H9 (cell line): ENCODE measurements around the gene CEACAM18. TPM values are rescaled to one million over a fixed set of nuclear protein-coding genes. Genes with fewer than 3 reads are reported as not detected.

Experiments used
- DNase-seq: peaks from one replicate; pipeline ENCODE4 v3.0.0-alpha.2; 2017
- H2AFZ ChIP-seq: one replicate; pipeline ENCODE4 v1.6.1; 2013; ENCODE audit warnings: mild to moderate bottlenecking, low read length, control low read depth, moderate library complexity
- H2AK5ac ChIP-seq: 2 replicates; pipeline ENCODE4 v1.6.1; 2013; ENCODE audit warnings: low read length, control low read depth, mixed read lengths; ENCODE audit not compliant: insufficient read length
- H2BK120ac ChIP-seq: one replicate; pipeline ENCODE4 v1.6.1; 2013; ENCODE audit warnings: low read depth, mild to moderate bottlenecking, low read length, control low read depth, inconsistent platforms; ENCODE audit not compliant: poor library complexity, severe bottlenecking
- H2BK12ac ChIP-seq: 2 replicates; pipeline ENCODE4 v1.6.1; 2013; ENCODE audit warnings: low read length, control low read depth, mixed read lengths, low read depth; ENCODE audit not compliant: insufficient read length
- H2BK15ac ChIP-seq: 2 replicates; pipeline ENCODE4 v1.6.1; 2013; ENCODE audit warnings: low read depth, low read length, control low read depth
- H2BK20ac ChIP-seq: one replicate; pipeline ENCODE4 v1.6.1; 2013; ENCODE audit warnings: low read depth, mild to moderate bottlenecking, low read length, control low read depth, inconsistent platforms; ENCODE audit not compliant: poor library complexity, severe bottlenecking
- H2BK5ac ChIP-seq: 2 replicates; pipeline ENCODE4 v1.6.1; 2013; ENCODE audit warnings: low read length, control low read depth, mixed read lengths; ENCODE audit not compliant: insufficient read length
- H3K14ac ChIP-seq: 2 replicates; pipeline ENCODE4 v1.6.1; 2013; ENCODE audit warnings: low read length, control low read depth; ENCODE audit not compliant: insufficient read depth
- H3K18ac ChIP-seq: 2 replicates; pipeline ENCODE4 v1.6.1; 2013; ENCODE audit warnings: low read depth, mild to moderate bottlenecking, mixed read lengths, low read length, control low read depth; ENCODE audit not compliant: insufficient read length
- H3K23ac ChIP-seq: 2 replicates; pipeline ENCODE4 v1.6.1; 2013; ENCODE audit warnings: low read length, control low read depth, mixed read lengths, low read depth; ENCODE audit not compliant: insufficient read length
- H3K23me2 ChIP-seq: 2 replicates; pipeline ENCODE4 v1.6.1; 2013; ENCODE audit warnings: low read depth, mild to moderate bottlenecking, mixed read lengths, low read length, control low read depth; ENCODE audit not compliant: insufficient read length, poor library complexity, severe bottlenecking
- H3K27ac ChIP-seq: 2 replicates; pipeline ENCODE4 v1.5.1; 2013; ENCODE audit warnings: low read length, control low read depth, mixed read lengths, low read depth; ENCODE audit not compliant: insufficient read length
- H3K27me3 ChIP-seq: 2 replicates; pipeline ENCODE4 v1.6.1; 2013; ENCODE audit warnings: low read length, control low read depth, inconsistent platforms; ENCODE audit not compliant: insufficient read depth
- H3K4ac ChIP-seq: 2 replicates; pipeline ENCODE4 v1.6.1; 2013; ENCODE audit warnings: low read depth, mild to moderate bottlenecking, control low read depth, inconsistent platforms, low read length, moderate library complexity
- H3K4me1 ChIP-seq: 2 replicates; pipeline ENCODE4 v1.6.1; 2013; ENCODE audit warnings: low read length, control low read depth, inconsistent platforms; ENCODE audit not compliant: insufficient read depth
- H3K4me2 ChIP-seq: 2 replicates; pipeline ENCODE4 v1.6.1; 2013; ENCODE audit warnings: low read length, control low read depth, mixed read lengths; ENCODE audit not compliant: insufficient read length, insufficient read depth
- H3K56ac ChIP-seq: 2 replicates; pipeline ENCODE4 v1.6.1; 2013; ENCODE audit warnings: low read depth, mild to moderate bottlenecking, mixed read lengths, low read length, control low read depth; ENCODE audit not compliant: insufficient read length
- H3K79me1 ChIP-seq: 2 replicates; pipeline ENCODE4 v1.6.1; 2013; ENCODE audit warnings: low read depth, mild to moderate bottlenecking, moderate library complexity, low read length, control low read depth, inconsistent platforms; ENCODE audit not compliant: insufficient read depth, poor library complexity, severe bottlenecking
- H3K79me2 ChIP-seq: 2 replicates; pipeline ENCODE4 v1.6.1; 2013; ENCODE audit warnings: low read length, control low read depth, inconsistent platforms; ENCODE audit not compliant: insufficient read depth
- H3K9ac ChIP-seq: 2 replicates; pipeline ENCODE4 v1.6.1; 2013; ENCODE audit warnings: low read length, control low read depth, mixed read lengths; ENCODE audit not compliant: insufficient read length; ENCODE audit errors: extremely low read depth
- H3K9me3 ChIP-seq: one replicate; pipeline ENCODE4 v1.6.1; 2013; ENCODE audit warnings: low read depth, low read length, inconsistent platforms; ENCODE audit not compliant: control insufficient read depth
- H3T11ph ChIP-seq: one replicate; pipeline ENCODE4 v1.6.1; 2013; ENCODE audit warnings: mild to moderate bottlenecking, low read length, control low read depth, inconsistent platforms
- H4K20me1 ChIP-seq: one replicate; pipeline ENCODE4 v1.6.1; 2013; ENCODE audit not compliant: control insufficient read depth, insufficient read length, insufficient read depth
- H4K5ac ChIP-seq: 2 replicates; pipeline ENCODE4 v1.6.1; 2013; ENCODE audit warnings: low read depth, mild to moderate bottlenecking, mixed read lengths, low read length, control low read depth; ENCODE audit not compliant: insufficient read length
- H4K8ac ChIP-seq: replicated peaks from 2 replicates; pipeline ENCODE4 v1.6.1; 2013; ENCODE audit warnings: low read length, control low read depth, mixed read lengths, low read depth; ENCODE audit not compliant: insufficient read length
- H4K91ac ChIP-seq: 2 replicates; pipeline ENCODE4 v1.6.1; 2013; ENCODE audit warnings: low read depth, mild to moderate bottlenecking, moderate library complexity, mixed read lengths, low read length, control low read depth; ENCODE audit not compliant: insufficient read length
- H3K27ac Mint-ChIP-seq, 3 experiments: 2 replicates in 2 of 3; 3 replicates in 1 of 3; pipeline ENCODE4 v1.8.0; 2020 to 2021; ENCODE audit warnings: mixed read lengths in 3 of 3, mild to moderate bottlenecking in 1 of 3, moderate library complexity in 1 of 3
- H3K27me3 Mint-ChIP-seq: 2 replicates; pipeline ENCODE4 v1.8.0; 2021; ENCODE audit warnings: low read depth, mild to moderate bottlenecking, moderate library complexity, mixed read lengths
- H3K36me3 Mint-ChIP-seq, 3 experiments: 2 replicates in 2 of 3; 3 replicates in 1 of 3; pipeline ENCODE4 v1.8.0; 2020 to 2021; ENCODE audit warnings: low read depth in 3 of 3, mixed read lengths in 3 of 3; ENCODE audit not compliant: insufficient read depth in 1 of 3
- H3K4me1 Mint-ChIP-seq, 2 experiments: 2 replicates each; pipeline ENCODE4 v1.8.0; 2020; ENCODE audit warnings: mixed read lengths in 2 of 2
- H3K4me3 Mint-ChIP-seq, 2 experiments: 2 replicates in 1 of 2; 3 replicates in 1 of 2; pipeline ENCODE4 v1.8.0; 2020 to 2021; ENCODE audit warnings: mild to moderate bottlenecking in 2 of 2, mixed read lengths in 2 of 2, moderate library complexity in 1 of 2
- H3K9me3 Mint-ChIP-seq, 2 experiments: 2 replicates in 1 of 2; 3 replicates in 1 of 2; pipeline ENCODE4 v1.8.0; 2020; ENCODE audit warnings: mild to moderate bottlenecking in 2 of 2, mixed read lengths in 2 of 2, moderate library complexity in 1 of 2
- WGBS: extraction: QIAGEN DNeasy Blood & Tissue Kit; methylation state at CpG from one replicate; pipeline ENCODE4 v1.1.7; 2013; ENCODE audit warnings: missing lambda C conversion rate, low lambda C conversion rate, mixed read lengths; ENCODE audit not compliant: insufficient read length; ENCODE audit errors: extremely low coverage; 5-methylcytosine and 5-hydroxymethylcytosine counted together
- total RNA-seq: library from RNA; stranded (reverse); gene quantifications from 2 replicates; pipeline ENCODE4 v1.2.1, GENCODE V29; 2021
- TF ChIP-seq, protein P1 (sequence below): fragments of 200-600 bp; sonication (generic); conservative IDR thresholded peaks from 3 replicates; pipeline ENCODE4 v1.8.0; 2021; ENCODE audit warnings: antibody characterized with exemption, mild to moderate bottlenecking

Gene CEACAM18
- total RNA-seq, 1 experiment from 2014 or later, result not detected

DNA sequence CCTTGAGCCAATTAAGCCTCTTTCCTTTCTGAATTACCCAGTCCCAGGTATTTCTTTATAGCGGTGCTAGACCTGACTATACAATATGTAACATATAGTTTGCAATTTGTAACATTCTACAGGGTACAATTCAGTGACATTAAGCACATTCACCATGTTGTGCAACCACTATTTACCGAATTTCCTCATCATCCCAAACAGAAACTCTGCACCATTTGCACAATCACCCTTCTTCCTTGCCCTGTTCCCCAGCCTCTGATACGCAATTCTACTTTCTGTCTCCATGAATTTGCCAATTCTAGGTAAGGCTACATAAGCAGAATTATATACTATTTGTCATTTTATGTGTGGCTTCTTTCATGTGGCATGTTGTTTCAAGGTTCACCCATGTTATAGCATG lies 47.2 kb upstream of the CEACAM18 start:
- Histone ChIP-seq H3K79me1 (no peaks in the 10 kb centered on the region), H3K56ac (no peak overlapping the region), H3K4ac (no peak overlapping the region), H4K91ac (no peak overlapping the region), H3T11ph (no peak overlapping the region), H2AK5ac (no peak overlapping the region), H4K5ac (no peak overlapping the region), H2BK120ac (no peak overlapping the region), H4K20me1 (no peaks in the 10 kb centered on the region), H3K79me2 (no peaks in the 10 kb centered on the region), H4K8ac (no peak overlapping the region), H3K23me2 (no peaks in the 10 kb centered on the region), H2AFZ (no peak overlapping the region), H2BK20ac (no peak overlapping the region), H3K9ac (no peak overlapping the region), H3K4me2 (no peak overlapping the region), H3K18ac (no peak overlapping the region), H2BK12ac (no peak overlapping the region), H3K27me3 (no peaks in the 10 kb centered on the region), H3K23ac (no peak overlapping the region), H2BK15ac (no peak overlapping the region), H3K14ac (no peak overlapping the region), H3K4me1 (no peaks in the 10 kb centered on the region), H3K9me3 (no peaks in the 10 kb centered on the region), H2BK5ac (no peak overlapping the region), H3K27ac (no peak overlapping the region)
- H3K27me3 Mint-ChIP-seq, result peaks cover 55% of the 10 kb centered on the region
- TF ChIP-seq, protein P1, sequence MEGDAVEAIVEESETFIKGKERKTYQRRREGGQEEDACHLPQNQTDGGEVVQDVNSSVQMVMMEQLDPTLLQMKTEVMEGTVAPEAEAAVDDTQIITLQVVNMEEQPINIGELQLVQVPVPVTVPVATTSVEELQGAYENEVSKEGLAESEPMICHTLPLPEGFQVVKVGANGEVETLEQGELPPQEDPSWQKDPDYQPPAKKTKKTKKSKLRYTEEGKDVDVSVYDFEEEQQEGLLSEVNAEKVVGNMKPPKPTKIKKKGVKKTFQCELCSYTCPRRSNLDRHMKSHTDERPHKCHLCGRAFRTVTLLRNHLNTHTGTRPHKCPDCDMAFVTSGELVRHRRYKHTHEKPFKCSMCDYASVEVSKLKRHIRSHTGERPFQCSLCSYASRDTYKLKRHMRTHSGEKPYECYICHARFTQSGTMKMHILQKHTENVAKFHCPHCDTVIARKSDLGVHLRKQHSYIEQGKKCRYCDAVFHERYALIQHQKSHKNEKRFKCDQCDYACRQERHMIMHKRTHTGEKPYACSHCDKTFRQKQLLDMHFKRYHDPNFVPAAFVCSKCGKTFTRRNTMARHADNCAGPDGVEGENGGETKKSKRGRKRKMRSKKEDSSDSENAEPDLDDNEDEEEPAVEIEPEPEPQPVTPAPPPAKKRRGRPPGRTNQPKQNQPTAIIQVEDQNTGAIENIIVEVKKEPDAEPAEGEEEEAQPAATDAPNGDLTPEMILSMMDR, result no peak
- WGBS, result no CpG with 5 or more reads among the region's 3 CpGs
- H3K36me3 Mint-ChIP-seq, result no peaks in the 10 kb centered on the region
- H3K4me3 Mint-ChIP-seq, result no peak overlapping the region
- no peak overlapping the region for H3K27ac Mint-ChIP-seq
- H3K4me1 Mint-ChIP-seq, result no peaks in the 10 kb centered on the region
- no peak for DNase-seq
- H3K9me3 Mint-ChIP-seq, result peaks cover 0 to 31% of the 10 kb centered on the region in 2 experiments; a peak in 3 of 5 replicates
